GM18951 (cell line): Measurements from ENCODE around the gene MIA3.
A peak's percentile ranks its signal among the peaks of the same experiment; 100 is the strongest.

Source experiments
- POLR2A ChIP-seq: IDR thresholded peaks from 4 replicates; pipeline ENCODE4 v1.6.1; 2011; ENCODE audit warnings: mild to moderate bottlenecking; ENCODE audit not compliant: insufficient read length, insufficient read depth; ENCODE audit errors: extremely low read depth
- in situ Hi-C: fragments of 300-500 bp; cut with MboI; formaldehyde crosslinking; loops from one replicate; pipeline ENCODE4 v1.12.0; 2022; ENCODE audit warnings: low sequenced_read_pairs, mixed read lengths, inconsistent platforms; ENCODE audit not compliant: unreplicated experiment

The MIA3 gene

DNA sequence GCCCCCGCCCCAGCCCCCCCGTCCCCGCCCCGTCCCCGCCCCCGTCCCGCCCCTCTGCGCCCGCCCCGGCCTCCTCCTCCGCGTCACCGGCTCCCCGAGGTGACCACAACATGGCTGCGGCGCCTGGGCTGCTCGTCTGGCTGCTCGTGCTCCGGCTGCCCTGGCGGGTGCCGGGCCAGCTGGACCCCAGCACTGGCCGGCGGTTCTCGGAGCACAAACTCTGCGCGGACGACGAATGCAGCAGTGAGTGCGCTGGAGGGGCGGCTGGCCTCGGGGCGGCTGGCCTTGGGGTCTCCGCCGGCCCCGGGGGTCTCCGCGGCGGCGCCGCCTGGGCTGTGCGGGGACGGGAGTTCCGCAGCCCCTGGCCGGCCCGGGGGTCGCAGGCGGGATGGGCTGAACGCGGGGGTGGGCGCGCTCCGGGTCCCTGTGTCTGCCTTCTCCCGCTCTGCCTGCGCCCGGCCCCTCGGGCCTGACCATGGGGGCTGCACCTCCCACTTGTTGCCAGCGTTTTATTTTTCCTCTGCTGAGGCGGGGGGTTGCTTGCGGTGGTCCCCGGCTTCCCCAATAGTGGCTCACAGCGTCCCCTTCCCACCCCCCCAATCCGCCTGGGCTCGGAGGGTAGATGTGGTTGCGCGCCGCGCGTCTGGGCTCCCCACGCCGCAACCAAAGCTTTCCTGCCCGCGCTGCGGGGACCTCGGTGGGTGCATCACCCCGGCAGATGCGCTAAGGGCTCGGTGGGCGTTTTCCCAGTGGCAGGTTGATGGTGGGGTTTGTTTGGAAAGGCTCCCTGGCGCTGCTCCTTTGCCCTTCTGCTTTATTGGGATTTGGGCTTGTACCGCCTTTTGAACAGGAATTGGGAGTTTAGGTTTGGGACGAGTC is at the start of gene MIA3:
MIA3 (plus strand) TSS at position 97 of the 879 bp plus-strand sequence; CDS start at position 111, 14 bp downstream.
- in situ Hi-C loops, result no loop called here
- peak; percentile 74 for TF ChIP-seq POLR2A

DNA sequence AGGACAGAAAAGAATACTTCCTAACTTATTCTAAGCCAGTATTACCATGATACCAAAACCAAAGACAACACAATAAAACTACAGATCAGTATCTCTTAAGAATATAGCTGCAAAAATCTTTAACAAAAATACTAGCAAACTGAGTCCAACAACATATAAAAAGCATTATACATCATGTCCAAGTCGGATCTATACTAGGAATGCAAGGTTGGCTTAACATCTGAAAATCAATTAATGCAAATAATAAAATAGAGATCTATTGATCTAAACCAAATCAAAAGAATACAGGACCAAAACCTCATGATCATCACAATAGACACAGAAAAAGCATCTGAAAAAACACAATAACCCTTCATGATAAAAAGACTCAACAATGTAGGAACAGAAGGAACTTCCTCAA is 47.1 kb upstream of the MIA3 start:
- in situ Hi-C loops, result no loop called here
- TF ChIP-seq POLR2A, result no peak

- in situ Hi-C loops, result no loop called here
- no peak for TF ChIP-seq POLR2A
These were observed 38.6 kb upstream of the MIA3 start for GRCh38 chr1:222579316-222579715.

DNA sequence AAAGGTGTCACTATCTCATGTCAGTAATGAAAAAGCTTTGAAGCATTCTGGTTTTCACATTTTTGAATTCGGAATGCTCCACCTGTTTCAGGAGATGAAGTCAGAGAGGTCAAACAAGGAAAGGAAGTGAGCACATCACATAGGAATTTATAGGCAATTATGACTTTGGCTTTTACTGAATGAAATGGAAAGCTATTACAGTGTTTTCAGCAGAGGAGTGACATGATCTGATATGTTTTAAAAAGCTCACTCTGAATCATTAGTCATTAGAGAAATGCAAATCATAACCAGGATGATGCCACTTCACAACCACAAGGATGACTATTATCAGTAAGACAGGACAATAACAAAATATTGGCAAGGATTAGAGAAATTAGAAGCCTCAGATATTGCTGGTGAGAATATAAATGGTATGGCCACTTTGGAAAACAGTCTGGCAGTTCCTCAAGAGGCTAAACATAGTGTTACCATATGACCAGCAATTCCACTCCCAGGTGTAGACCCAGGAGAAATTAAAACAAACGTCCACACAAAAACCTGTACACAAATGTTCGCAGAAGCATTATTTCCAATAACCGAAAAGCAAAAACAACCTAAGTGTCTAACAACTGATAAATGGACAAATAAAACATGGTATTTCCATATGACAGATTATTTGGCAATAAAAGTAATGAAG is 35.7 kb upstream of the MIA3 start:
- TF ChIP-seq POLR2A, result no peak
- in situ Hi-C loops, result no loop called here

DNA sequence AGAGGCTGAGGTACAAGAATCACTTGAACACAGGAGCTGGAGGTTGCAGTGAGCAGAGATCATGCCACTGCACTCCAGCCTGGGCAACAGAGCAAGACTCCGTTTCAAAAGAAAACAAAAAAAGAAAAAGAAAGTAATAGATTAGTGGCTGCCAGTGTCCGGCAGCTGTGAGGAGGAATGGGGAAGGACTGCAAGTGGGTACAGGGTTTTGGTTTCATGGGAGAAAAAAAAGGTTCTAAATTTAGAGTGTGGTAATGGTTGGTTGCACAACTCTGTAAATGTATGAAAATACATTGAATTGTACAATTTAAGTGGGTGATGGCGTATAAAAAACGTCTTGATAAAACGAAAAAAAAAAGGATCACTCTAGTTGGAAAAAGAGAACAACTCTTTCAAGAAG is 34.8 kb upstream of the MIA3 start:
- TF ChIP-seq POLR2A, result no peak
- in situ Hi-C loops, result no loop called here

DNA sequence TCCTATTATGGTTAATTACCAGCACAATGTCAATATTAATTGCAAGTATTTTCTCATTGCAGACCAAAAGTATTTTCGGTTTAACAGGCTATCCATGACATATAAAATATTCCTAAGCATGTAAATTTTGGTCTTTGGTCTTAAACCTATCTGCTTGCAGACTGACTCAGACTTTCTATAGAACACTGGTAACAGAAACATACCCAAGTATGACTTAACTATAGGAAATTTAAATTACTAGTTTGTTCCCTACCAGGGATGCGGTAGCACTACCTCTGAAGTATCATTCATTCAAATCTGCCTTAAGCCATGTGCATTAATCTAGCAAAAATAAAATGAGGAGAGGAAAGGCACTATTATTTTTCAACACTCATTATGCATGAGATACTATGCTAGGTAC is 31.1 kb upstream of the MIA3 start:
- in situ Hi-C loops, result no loop called here
- TF ChIP-seq POLR2A, result no peak

- no peak for TF ChIP-seq POLR2A
- in situ Hi-C loops, result no loop called here
These were observed 29.8 kb upstream of the MIA3 start for GRCh38 chr1:222588135-222588534.

DNA sequence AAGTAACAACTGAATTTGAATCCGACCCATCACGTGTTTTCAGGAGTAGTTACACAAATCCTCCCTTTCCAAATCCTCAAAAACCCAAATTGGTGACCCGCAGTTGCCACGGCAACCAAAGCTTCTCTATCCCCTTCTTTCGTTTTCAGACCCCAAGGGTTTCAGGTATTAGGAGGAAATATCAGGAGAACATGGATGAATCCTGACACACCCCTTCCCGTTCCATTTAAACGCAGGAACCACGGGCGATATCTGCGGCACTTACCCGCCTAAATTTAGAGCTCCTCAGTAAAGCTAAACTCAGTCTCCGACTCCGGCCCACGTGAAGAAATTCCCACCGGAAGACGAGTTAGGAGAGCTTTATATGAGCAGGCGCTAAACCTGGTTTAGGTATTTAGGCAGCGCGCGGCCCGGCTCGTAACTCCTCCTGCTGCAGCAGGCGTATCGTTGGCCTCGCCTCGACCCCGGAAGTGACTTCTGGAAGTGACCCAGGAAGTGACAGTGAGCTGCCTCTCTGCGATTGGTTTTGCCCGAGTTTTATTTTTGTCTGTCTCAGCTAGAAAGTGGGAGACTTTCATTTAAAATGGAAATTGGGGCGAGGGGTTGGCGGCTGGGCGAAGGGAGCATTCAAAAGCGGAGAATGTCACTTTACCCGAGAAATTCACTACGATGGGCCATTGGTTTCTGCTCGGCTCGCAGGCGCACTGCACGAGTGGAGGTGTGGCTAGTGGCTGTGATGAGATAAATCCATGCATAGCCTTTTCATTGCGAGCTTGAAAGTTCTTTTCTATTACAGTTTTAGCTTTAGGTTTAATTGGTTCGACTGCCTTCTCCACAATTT is 28.2 kb upstream of the MIA3 start, which contains the start of gene TAF1A:
TAF1A (minus strand) TSS at position 472 of the 841 bp plus-strand sequence.
- TF ChIP-seq POLR2A, result peak; percentile 75
- in situ Hi-C loops, result no loop called here

- in situ Hi-C loops, result no loop called here
- TF ChIP-seq POLR2A, result no peak
These were observed 25.7 kb upstream of the MIA3 start for GRCh38 chr1:222592171-222592570.

- no peak for TF ChIP-seq POLR2A
- in situ Hi-C loops, result no loop called here
These were observed 23.1 kb upstream of the MIA3 start for GRCh38 chr1:222594789-222595188.

DNA sequence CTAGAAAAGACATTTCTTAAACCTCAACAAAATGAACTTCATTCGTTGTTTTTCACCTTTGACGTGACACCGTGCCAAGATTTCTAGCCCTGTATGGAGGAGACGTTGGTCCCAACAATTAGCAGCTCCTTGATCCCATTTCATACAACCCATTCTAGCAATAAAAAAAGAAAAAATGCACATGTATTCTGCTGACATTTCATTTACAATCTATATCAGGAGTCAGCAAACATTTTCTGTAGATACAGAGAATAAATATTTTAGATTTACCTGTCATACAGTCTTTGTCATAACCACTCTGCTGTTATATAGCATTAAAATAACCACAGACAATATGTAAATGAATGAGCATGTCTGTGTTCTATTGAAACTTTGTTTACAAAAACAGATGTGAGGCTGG is 21.2 kb upstream of the MIA3 start:
- in situ Hi-C loops, result no loop called here
- no peak for TF ChIP-seq POLR2A

- no peak for TF ChIP-seq POLR2A
- in situ Hi-C loops, result no loop called here
These were observed 17.6 kb upstream of the MIA3 start for GRCh38 chr1:222600281-222600680.

GRCh38 chr1:222601257-222601656 is 16.6 kb upstream of the MIA3 start:
- in situ Hi-C loops, result no loop called here
- no peak for TF ChIP-seq POLR2A
